GM13976 (cell line): Measurements from ENCODE around the gene TM9SF2.

Experiments used
- DNase-seq: peaks from one replicate; pipeline ENCODE4 v3.0.0; 2012; ENCODE audit warnings: low spot score
- in situ Hi-C: fragments of 300-500 bp; cut with MboI; formaldehyde crosslinking; loops from one replicate; pipeline ENCODE4 v1.12.0; 2022; ENCODE audit warnings: low sequenced_read_pairs, mixed read lengths, inconsistent platforms; ENCODE audit not compliant: unreplicated experiment
- TF ChIP-seq, protein P1 (sequence below): IDR thresholded peaks from 2 replicates; pipeline ENCODE4 v1.5.1; 2012; ENCODE audit warnings: borderline replicate concordance, mild to moderate bottlenecking; ENCODE audit not compliant: insufficient read depth; ENCODE audit errors: extremely low read depth, missing control alignments, control extremely low read depth

The TM9SF2 gene

DNA sequence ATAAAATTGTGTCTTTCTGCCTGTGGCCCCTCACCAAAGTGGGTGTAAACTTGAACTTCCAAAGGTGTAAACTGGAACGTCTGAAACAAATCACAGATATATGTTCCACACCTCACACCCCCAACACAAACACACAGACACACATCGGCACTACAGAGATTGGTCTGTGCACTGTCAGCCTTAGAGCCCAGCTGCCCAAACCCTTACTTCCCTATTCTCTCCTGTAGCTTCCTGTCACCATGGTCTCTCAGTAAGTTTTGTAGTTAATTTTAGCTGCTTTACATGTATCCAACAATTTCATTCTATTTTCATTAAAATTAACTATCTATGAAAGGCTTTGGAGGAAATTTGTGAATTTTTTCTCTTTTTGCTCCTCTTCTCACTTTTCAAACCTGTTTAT lies 5.4 kb downstream of the TM9SF2 start:
- in situ Hi-C loops, result no loop called here
- DNase-seq, result no peak
- TF ChIP-seq, protein P1, sequence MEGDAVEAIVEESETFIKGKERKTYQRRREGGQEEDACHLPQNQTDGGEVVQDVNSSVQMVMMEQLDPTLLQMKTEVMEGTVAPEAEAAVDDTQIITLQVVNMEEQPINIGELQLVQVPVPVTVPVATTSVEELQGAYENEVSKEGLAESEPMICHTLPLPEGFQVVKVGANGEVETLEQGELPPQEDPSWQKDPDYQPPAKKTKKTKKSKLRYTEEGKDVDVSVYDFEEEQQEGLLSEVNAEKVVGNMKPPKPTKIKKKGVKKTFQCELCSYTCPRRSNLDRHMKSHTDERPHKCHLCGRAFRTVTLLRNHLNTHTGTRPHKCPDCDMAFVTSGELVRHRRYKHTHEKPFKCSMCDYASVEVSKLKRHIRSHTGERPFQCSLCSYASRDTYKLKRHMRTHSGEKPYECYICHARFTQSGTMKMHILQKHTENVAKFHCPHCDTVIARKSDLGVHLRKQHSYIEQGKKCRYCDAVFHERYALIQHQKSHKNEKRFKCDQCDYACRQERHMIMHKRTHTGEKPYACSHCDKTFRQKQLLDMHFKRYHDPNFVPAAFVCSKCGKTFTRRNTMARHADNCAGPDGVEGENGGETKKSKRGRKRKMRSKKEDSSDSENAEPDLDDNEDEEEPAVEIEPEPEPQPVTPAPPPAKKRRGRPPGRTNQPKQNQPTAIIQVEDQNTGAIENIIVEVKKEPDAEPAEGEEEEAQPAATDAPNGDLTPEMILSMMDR, result no peak

DNA sequence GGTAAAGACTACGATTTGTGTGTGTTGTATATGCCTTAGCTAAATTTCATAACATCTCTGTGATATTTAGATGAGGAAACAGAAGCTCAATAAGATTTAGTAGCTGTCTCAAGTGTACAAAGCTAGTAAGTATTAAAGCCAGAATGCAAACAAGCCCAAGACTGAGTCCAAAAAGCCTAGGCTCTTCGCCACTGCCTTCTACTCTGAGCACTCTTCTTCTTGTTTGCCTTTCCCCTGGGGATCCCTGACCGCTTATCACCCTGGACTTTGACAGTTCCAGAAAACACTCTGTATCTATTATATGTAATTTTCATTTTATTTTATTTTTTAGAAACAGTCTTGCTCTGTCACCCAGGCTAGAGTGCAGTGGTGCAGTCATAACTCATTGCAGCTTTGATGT lies 5.8 kb downstream of the TM9SF2 start:
- in situ Hi-C loops, result no loop called here
- DNase-seq, result no peak
- TF ChIP-seq, protein P1, result no peak

DNA sequence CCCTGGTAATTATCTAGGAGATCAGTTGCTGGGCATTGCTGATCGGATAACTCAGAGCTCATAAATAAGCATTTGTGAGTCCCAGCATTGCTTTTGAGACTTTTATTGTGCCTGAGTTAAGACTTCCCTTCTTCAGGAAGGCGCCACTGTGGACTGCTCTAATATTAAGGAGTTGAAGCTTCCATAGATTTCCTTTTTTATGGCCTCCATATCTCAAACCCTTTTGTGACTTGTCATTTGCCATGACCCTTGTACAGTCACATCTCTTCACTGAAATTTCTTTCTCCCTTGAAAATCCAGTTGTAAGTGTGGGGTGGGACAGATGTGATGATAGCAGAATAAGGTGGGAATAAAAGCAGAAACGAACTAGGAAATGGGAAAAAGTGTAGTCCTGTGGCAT lies 6.3 kb downstream of the TM9SF2 start:
- no peak for DNase-seq
- TF ChIP-seq, protein P1, result no peak
- in situ Hi-C loops, result no loop called here

DNA sequence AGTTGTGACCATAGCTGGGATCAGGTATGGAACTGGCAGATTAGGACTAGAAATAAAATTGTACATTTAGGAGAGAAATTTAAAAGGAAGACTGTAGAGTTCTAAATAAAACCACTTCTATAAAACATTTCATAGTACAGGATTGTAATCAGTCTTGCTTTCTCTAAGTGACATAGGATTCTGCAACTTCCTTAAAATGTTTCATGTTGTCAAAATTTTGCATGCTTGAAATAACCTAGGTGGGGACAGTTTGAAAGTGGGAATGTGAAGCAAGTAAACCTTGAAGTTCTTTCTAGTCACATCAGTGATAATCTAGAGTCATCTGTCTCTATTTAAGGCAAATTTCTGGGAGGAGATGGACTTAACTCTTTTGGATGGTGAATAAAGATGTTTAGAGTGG lies 6.7 kb downstream of the TM9SF2 start:
- no peak for DNase-seq
- in situ Hi-C loops, result no loop called here
- TF ChIP-seq, protein P1, result no peak

DNA sequence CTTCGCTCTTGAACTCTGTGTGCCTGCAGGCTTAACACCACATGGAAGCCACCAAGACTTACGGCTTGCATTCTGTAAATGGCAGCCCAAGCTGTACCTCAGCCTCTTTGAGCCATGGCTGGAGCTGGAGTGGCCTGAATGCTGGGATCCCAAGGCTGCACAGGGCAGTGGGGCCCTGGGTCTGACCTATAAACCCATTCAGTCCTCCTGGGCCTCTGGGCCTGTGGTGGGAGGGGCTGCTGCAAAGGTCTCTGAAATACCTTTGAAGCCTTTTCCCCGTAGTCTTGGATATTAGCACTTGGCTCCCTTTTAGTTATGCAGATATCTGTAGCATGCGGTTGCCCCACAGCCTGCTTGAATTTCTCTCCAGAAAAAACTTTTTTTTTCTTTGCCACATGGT lies 8.2 kb downstream of the TM9SF2 start:
- TF ChIP-seq, protein P1, result no peak
- no peak for DNase-seq
- in situ Hi-C loops, result no loop called here

DNA sequence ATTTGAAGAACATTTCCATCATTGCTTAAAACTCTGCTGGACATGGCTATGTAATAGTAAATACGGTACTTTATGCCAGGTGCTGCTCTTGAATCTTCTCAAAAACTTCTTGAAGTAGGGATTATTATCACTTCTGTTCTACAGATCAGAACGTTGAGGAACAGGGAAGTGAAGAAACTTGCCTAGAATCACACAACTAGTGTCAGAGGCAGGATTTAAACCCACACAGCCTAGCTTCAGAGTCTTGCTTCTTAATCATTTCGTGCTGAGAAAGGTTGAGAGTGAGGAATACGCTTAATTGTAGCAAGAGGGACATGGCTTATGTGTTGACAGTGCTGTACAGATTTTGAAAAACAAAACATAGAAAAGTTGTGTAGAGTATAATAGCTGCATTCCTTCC lies 13.5 kb downstream of the TM9SF2 start:
- no peak for DNase-seq
- in situ Hi-C loops, result no loop called here
- TF ChIP-seq, protein P1, result no peak
